K562 treated with DMSO at 1 percent for 48 hours (cell line): ENCODE measurements around the gene XCL2. TPM values are rescaled to one million over a fixed set of nuclear protein-coding genes. Genes with fewer than 3 reads are reported as not detected.

Experiments
- total RNA-seq: library from RNA; unstranded; fragments of 300-600 nt; gene quantifications from 2 replicates; pipeline ENCODE4 v1.2.3, GENCODE V29; 2022; ENCODE audit warnings: low replicate concordance; ENCODE audit errors: extremely low read depth

XCL2 gene
- total RNA-seq: not detected in 2 replicates

DNA sequence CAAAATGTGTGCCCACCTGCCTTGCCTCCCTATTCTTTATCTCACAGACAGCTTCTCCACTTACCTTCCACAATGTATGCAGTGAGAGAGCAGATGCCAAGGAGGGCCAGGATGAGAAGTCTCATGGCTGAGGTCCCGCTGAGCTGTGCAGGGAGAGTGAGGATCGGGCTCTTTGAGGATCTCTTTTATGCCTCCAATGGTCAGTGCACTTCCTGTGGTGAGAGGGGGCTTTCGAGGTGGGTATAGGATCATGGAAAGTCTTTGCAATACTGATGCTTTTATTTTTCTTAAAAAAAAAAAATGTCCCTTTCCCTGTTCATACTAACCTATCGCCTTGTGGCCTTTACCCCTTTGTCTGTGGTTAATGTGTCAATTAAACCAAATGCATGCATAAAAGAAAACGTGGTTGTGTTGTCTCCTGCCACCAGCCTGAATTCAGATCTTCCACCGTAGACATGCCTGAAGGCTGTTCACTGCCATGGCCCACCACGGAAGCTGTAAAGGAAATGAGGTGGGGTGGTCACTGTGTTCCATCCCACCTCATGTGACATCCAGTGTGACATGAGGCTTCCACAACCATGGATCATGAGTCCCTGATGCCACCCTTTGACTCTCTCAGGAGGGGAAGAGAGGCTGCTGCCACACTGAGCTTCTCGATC, at the start of gene XCL2:
TSS of gene XCL2 (minus strand) at position 158 of the 659 bp plus-strand sequence. CDS start at position 125, 33 bp downstream.

GRCh38 chr1:168576245-168576688, 32.5 kb upstream of the XCL2 start, which contains the start of gene XCL1:
Gene XCL1, plus strand, starts transcription at chr1:168576605. Its CDS starts 33 bp downstream, at chr1:168576638.

Other genes with a start within 250 kb of the XCL2 start
- gene XCL1, start 32.6 kb upstream of the XCL2 start, total RNA-seq: not detected in 2 replicates
- gene DPT, start 185.2 kb upstream of the XCL2 start, total RNA-seq: not detected in 2 replicates